DND-41 (cell line): ENCODE measurements around the gene DAGLA.

ENCODE experiments used
- ATAC-seq: fragments of 200-7000 bp; cut with Tn5 transposase; 3 replicates; pipeline ENCODE4 v1.9.1; 2021; ENCODE audit warnings: low read depth; ENCODE audit not compliant: insufficient read depth
- DNase-seq: peaks from one replicate; pipeline ENCODE4 v3.0.0-alpha.2; 2020
- H2AFZ ChIP-seq: 2 replicates; pipeline ENCODE4 v1.6.0; 2012; ENCODE audit warnings: low read depth, low read length
- H3K27ac ChIP-seq: 2 replicates; pipeline ENCODE4 v1.5.1; 2012; ENCODE audit warnings: low read length, inconsistent platforms
- H3K27me3 ChIP-seq: fragments of 200-600 bp; sonication (generic); 2 replicates; pipeline ENCODE4 v1.6.0; 2012; ENCODE audit warnings: low read length, mild to moderate bottlenecking, inconsistent platforms; ENCODE audit not compliant: insufficient read depth, poor library complexity
- H3K36me3 ChIP-seq: 2 replicates; pipeline ENCODE4 v1.5.1; 2012; ENCODE audit warnings: low read length, inconsistent platforms; ENCODE audit not compliant: insufficient read depth
- H3K4me1 ChIP-seq: 2 replicates; pipeline ENCODE4 v1.5.1; 2012; ENCODE audit warnings: mild to moderate bottlenecking, low read length; ENCODE audit not compliant: insufficient read depth
- H3K4me2 ChIP-seq: 2 replicates; pipeline ENCODE4 v1.6.0; 2012; ENCODE audit warnings: mild to moderate bottlenecking, moderate library complexity, low read length, inconsistent platforms; ENCODE audit not compliant: insufficient read depth
- H3K4me3 ChIP-seq, 2 experiments: fragments of 200-600 bp in 1 of 2; shearing (Covaris generic) in 1 of 2; 2 replicates each; pipeline ENCODE4 v1.5.1; 2012 to 2016; ENCODE audit warnings: inconsistent platforms in 2 of 2, low read length in 2 of 2, mild to moderate bottlenecking in 2 of 2, low read depth in 1 of 2, moderate library complexity in 1 of 2
- H3K79me2 ChIP-seq: 2 replicates; pipeline ENCODE4 v1.6.0; 2012; ENCODE audit warnings: low read length, inconsistent platforms; ENCODE audit not compliant: insufficient read depth
- H3K9ac ChIP-seq: 2 replicates; pipeline ENCODE4 v1.6.0; 2012; ENCODE audit warnings: low read depth, mild to moderate bottlenecking, inconsistent platforms, low read length, moderate library complexity
- H3K9me3 ChIP-seq: 2 replicates; pipeline ENCODE4 v1.5.1; 2012; ENCODE audit warnings: low read length, moderate library complexity, mild to moderate bottlenecking, inconsistent platforms; ENCODE audit not compliant: insufficient read depth, severe bottlenecking
- H4K20me1 ChIP-seq: 2 replicates; pipeline ENCODE4 v1.6.0; 2012; ENCODE audit warnings: low read length; ENCODE audit not compliant: insufficient read depth
- CTCF ChIP-seq: IDR thresholded peaks from 2 replicates; pipeline ENCODE4 v1.5.1; 2012; ENCODE audit warnings: borderline replicate concordance, low read length, moderate library complexity, mild to moderate bottlenecking; ENCODE audit not compliant: poor library complexity, severe bottlenecking; ENCODE audit errors: extremely low read depth
- EZH2 ChIP-seq: IDR thresholded peaks from 3 replicates; pipeline ENCODE4 v1.6.1; 2012; ENCODE audit warnings: borderline replicate concordance, low read depth, mild to moderate bottlenecking, moderate library complexity, low read length, inconsistent platforms; ENCODE audit not compliant: severe bottlenecking

DAGLA gene

GRCh38 chr11:61792310-61793082, 112.3 kb downstream of the DAGLA start, which contains the start of the genes FEN1 and TMEM258:
Gene FEN1 (plus strand): TSS chr11:61792911. CDS start chr11:61795362, 2,451 bp downstream.
Gene TMEM258 (minus strand): TSS chr11:61792599. CDS start chr11:61792558, 41 bp downstream.
- peaks cover 83% of the 10 kb centered on the region for H3K79me2 ChIP-seq
- no peaks in the 10 kb centered on the region for H3K9me3 ChIP-seq
- H3K27me3 ChIP-seq, result no peaks in the 10 kb centered on the region
- peaks cover 63% of the 10 kb centered on the region for H3K36me3 ChIP-seq
- DNase-seq, result peak; percentile 89
- peaks cover 55% of the 10 kb centered on the region for H3K4me1 ChIP-seq
- peak within 1 kb of the TSS; percentile 91 for H3K4me2 ChIP-seq
- H2AFZ ChIP-seq, result peak within 1 kb of the TSS; percentile 90
- peaks cover 41% of the 10 kb centered on the region for H4K20me1 ChIP-seq
- H3K9ac ChIP-seq, result peak within 1 kb of the TSS; percentile 94
- peak; percentile 86 for ATAC-seq
- H3K4me3 ChIP-seq, result peak within 1 kb of the TSS; percentile 68 to 82
- TF ChIP-seq EZH2 (no peak), CTCF (no peak)
- H3K27ac ChIP-seq, result peak within 1 kb of the TSS; percentile 99

GRCh38 chr11:61793083-61793828, 113.1 kb downstream of the DAGLA start:
- ATAC-seq, result peak; percentile 58
- Histone ChIP-seq H2AFZ (peak overlapping the region; percentile 90), H3K9ac (peak overlapping the region; percentile 94), H3K36me3 (peaks cover 63% of the 10 kb centered on the region), H3K27me3 (no peaks in the 10 kb centered on the region), H3K4me2 (peak overlapping the region; percentile 91), H3K27ac (peak overlapping the region; percentile 99), H3K4me3 (peak overlapping the region; percentile 68 to 82), H3K79me2 (peaks cover 91% of the 10 kb centered on the region), H4K20me1 (peaks cover 39% of the 10 kb centered on the region), H3K9me3 (no peaks in the 10 kb centered on the region), H3K4me1 (peaks cover 60% of the 10 kb centered on the region)
- no peak for TF ChIP-seq CTCF
- TF ChIP-seq EZH2, result no peak
- no peak for DNase-seq

DNA sequence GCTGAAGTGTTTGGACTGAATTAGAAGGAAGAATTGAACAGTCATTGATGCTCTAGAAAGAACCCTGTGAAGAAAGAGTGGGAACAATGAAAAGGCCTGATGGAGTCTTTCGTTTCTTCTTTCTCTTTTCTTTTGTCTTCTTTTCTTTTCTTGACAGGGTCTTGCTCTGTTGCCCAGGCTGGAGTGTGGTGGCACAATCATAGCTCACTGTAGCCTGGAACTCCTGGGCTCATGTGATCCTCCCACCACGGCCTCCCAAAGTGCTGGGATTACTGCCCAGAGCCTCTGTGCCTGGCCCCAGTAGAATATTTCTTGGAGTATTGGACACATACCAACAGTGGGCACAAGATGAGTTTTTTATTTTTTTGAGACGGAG, 113.6 kb downstream of the DAGLA start:
- DNase-seq, result no peak
- no peak for ATAC-seq
- peaks cover 97% of the 10 kb centered on the region for H3K79me2 ChIP-seq
- H2AFZ ChIP-seq, result no peak overlapping the region
- no peaks in the 10 kb centered on the region for H3K27me3 ChIP-seq
- no peak for TF ChIP-seq EZH2
- TF ChIP-seq CTCF, result no peak
- peaks cover 60% of the 10 kb centered on the region for H3K4me1 ChIP-seq
- H3K36me3 ChIP-seq, result peaks cover 63% of the 10 kb centered on the region
- H3K27ac ChIP-seq, result peak overlapping the region; percentile 99
- peaks cover 39% of the 10 kb centered on the region for H4K20me1 ChIP-seq
- H3K4me2 ChIP-seq, result peak overlapping the region; percentile 91
- peak overlapping the region; percentile 94 for H3K9ac ChIP-seq
- peak overlapping the region; percentile 68 to 82 for H3K4me3 ChIP-seq
- H3K9me3 ChIP-seq, result no peaks in the 10 kb centered on the region
